OCI-LY1 (cell line): ENCODE data around the gene SMARCC1.

ENCODE experiments used
- H2AFZ ChIP-seq: fragments of 200-600 bp; sonication (generic), shearing (Covaris generic); 2 replicates; pipeline ENCODE4 v1.6.0; 2014; ENCODE audit warnings: antibody characterized with exemption, mild to moderate bottlenecking, low read length
- H3F3A ChIP-seq: fragments of 200-600 bp; sonication (generic), shearing (Covaris generic); 2 replicates; pipeline ENCODE4 v1.6.0; 2014; ENCODE audit warnings: mild to moderate bottlenecking, antibody characterized with exemption, low read length, moderate library complexity; ENCODE audit not compliant: insufficient read depth
- H3K27ac ChIP-seq: fragments of 200-600 bp; sonication (generic); 2 replicates; pipeline ENCODE4 v1.5.1; 2014; ENCODE audit warnings: low read length, mixed run types, mild to moderate bottlenecking, low read depth; ENCODE audit not compliant: poor library complexity, severe bottlenecking
- H3K27me3 ChIP-seq: fragments of 200-600 bp; sonication (generic); 2 replicates; pipeline ENCODE4 v1.6.0; 2014; ENCODE audit warnings: antibody characterized with exemption, mild to moderate bottlenecking, low read length, moderate library complexity; ENCODE audit not compliant: insufficient read depth
- H3K36me3 ChIP-seq: fragments of 200-600 bp; sonication (generic); 2 replicates; pipeline ENCODE4 v1.6.1; 2014; ENCODE audit warnings: mild to moderate bottlenecking, antibody characterized with exemption, low read length, moderate library complexity, mixed read lengths; ENCODE audit not compliant: insufficient read depth
- H3K4me1 ChIP-seq: fragments of 200-600 bp; sonication (generic); 2 replicates; pipeline ENCODE4 v1.5.1; 2014; ENCODE audit warnings: mild to moderate bottlenecking, low read length, moderate library complexity; ENCODE audit not compliant: insufficient read depth, severe bottlenecking
- H3K4me2 ChIP-seq: fragments of 200-600 bp; sonication (generic), shearing (Covaris generic); 2 replicates; pipeline ENCODE4 v1.6.1; 2014; ENCODE audit warnings: low read length
- H3K4me3 ChIP-seq: fragments of 200-600 bp; sonication (generic); 2 replicates; pipeline ENCODE4 v1.5.1; 2014; ENCODE audit warnings: low read length, low read depth, mild to moderate bottlenecking, mixed read lengths; ENCODE audit not compliant: poor library complexity, severe bottlenecking
- H3K79me2 ChIP-seq: fragments of 200-600 bp; shearing (Covaris generic); 2 replicates; pipeline ENCODE4 v1.6.1; 2016; ENCODE audit warnings: mixed run types, low read length, mixed read lengths; ENCODE audit not compliant: insufficient read depth
- H3K9ac ChIP-seq: fragments of 200-600 bp; sonication (generic), shearing (Covaris generic); 2 replicates; pipeline ENCODE4 v1.6.1; 2014; ENCODE audit warnings: mild to moderate bottlenecking, low read length, mixed read lengths
- H3K9me2 ChIP-seq: fragments of 200-600 bp; sonication (generic), shearing (Covaris generic); 2 replicates; pipeline ENCODE4 v1.6.1; 2014; ENCODE audit warnings: low read depth, mild to moderate bottlenecking, low read length, mixed read lengths
- H3K9me3 ChIP-seq: fragments of 200-600 bp; shearing (Covaris generic); 2 replicates; pipeline ENCODE4 v1.6.1; 2014; ENCODE audit warnings: low read length, mixed read lengths
- H4K20me1 ChIP-seq: fragments of 200-600 bp; sonication (generic), shearing (Covaris generic); 2 replicates; pipeline ENCODE4 v1.6.0; 2016; ENCODE audit warnings: mild to moderate bottlenecking, low read length; ENCODE audit not compliant: insufficient read depth
- CTCF ChIP-seq: fragments of 200-600 bp; sonication (generic), shearing (Covaris generic); IDR thresholded peaks from 2 replicates; pipeline ENCODE4 v1.5.1; 2017; ENCODE audit warnings: mild to moderate bottlenecking, antibody characterized with exemption, low read length, moderate library complexity, mixed read lengths
- EZH2 ChIP-seq: fragments of 200-600 bp; sonication (generic), shearing (Covaris generic); IDR thresholded peaks from 2 replicates; pipeline ENCODE4 v1.8.0; 2017; ENCODE audit warnings: borderline replicate concordance, mixed run types, mild to moderate bottlenecking, antibody characterized with exemption, low read length, moderate library complexity, mixed read lengths

SMARCC1 gene

DNA sequence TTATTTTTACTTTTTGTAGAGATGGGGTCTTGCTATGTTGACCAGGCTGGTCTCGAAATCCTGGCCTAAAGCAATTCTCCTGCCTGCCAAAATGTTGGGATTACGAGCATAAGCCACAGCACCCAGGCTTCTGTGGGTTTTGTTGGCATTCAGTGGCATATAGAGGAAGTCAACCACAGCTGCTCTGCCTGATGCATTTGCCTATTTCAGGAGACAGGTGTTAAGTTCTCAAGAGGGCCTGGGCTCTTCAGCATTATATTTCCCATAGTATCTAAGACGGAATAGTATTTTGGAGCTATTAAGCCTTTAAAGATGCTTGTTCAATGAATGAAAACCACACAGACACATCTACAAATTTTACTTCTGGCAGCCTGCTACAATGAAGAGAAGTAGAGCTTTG, 129.6 kb downstream of the SMARCC1 start:
- Histone ChIP-seq H3K27me3 (no peaks in the 10 kb centered on the region), H3K4me3 (no peak overlapping the region), H3F3A (no peaks in the 10 kb centered on the region), H3K36me3 (peaks cover 78% of the 10 kb centered on the region), H3K9me2 (no peaks in the 10 kb centered on the region), H4K20me1 (no peaks in the 10 kb centered on the region), H3K27ac (no peak overlapping the region), H3K4me1 (peaks cover 5% of the 10 kb centered on the region), H3K9me3 (no peaks in the 10 kb centered on the region), H3K79me2 (0 out of 2 replicates have a peak, but pooled peaks cover 4% of the 10 kb centered on the region), H3K4me2 (no peak overlapping the region), H3K9ac (no peak overlapping the region), H2AFZ (no peak overlapping the region)
- TF ChIP-seq CTCF (no peak), EZH2 (no peak)

DNA sequence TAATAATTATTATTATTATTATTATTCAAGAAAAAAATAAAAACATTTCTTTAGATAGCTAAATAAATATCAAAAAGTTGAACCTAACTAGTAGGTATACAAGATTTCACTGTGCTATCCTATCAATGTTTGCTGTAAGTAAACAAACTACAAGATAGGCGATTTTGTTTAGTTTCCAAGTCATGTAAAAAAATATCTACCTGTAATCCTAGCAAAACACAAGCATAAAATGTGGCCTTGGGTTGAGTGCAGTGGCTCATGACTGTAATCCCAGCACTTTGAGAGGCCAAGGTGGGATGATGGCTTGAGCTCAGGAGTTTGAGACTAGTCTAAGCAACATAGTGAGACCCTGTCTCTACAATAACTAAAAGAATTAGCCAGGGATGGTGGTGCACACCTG, 131.4 kb downstream of the SMARCC1 start:
- no peak for TF ChIP-seq EZH2
- no peak for TF ChIP-seq CTCF
- peaks cover 5% of the 10 kb centered on the region for H3K4me1 ChIP-seq
- no peak overlapping the region for H3K4me2 ChIP-seq
- H3K79me2 ChIP-seq = no peaks in the 10 kb centered on the region
- H3F3A ChIP-seq = no peaks in the 10 kb centered on the region
- no peak overlapping the region for H3K4me3 ChIP-seq
- no peaks in the 10 kb centered on the region for H3K27me3 ChIP-seq
- H4K20me1 ChIP-seq = no peaks in the 10 kb centered on the region
- no peaks in the 10 kb centered on the region for H3K9me2 ChIP-seq
- H3K36me3 ChIP-seq = peaks cover 71% of the 10 kb centered on the region
- no peaks in the 10 kb centered on the region for H3K9me3 ChIP-seq
- H2AFZ ChIP-seq = no peak overlapping the region
- no peak overlapping the region for H3K27ac ChIP-seq
- no peak overlapping the region for H3K9ac ChIP-seq

DNA sequence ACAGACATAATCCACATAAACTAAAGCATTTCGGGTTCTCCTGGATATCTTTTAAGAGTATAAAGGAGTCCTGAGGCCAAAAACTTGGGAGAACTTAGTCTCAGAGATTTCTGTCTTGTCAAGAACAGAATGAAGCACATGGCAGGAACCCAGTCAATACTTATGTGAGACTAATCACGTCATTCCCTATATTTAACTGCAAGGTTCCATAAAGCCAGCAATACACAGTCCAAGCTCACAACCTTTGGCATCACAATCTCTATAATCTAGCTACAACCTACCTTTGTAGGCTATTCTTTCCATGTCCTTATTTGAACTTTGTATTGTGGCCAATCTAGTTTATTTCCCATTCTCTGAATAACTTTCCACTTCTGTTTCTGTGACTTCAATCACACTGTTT, 134.1 kb downstream of the SMARCC1 start:
- no peak for TF ChIP-seq CTCF

More for the DNA sequence above, 134.1 kb downstream of the SMARCC1 start:
- no peaks in the 10 kb centered on the region for H3F3A ChIP-seq
- no peak overlapping the region for H3K4me3 ChIP-seq
- H3K36me3 ChIP-seq = peaks cover 56% of the 10 kb centered on the region
- no peaks in the 10 kb centered on the region for H3K9me2 ChIP-seq
- no peaks in the 10 kb centered on the region for H3K27me3 ChIP-seq
- H2AFZ ChIP-seq = no peak overlapping the region
- no peak overlapping the region for H3K4me2 ChIP-seq
- H3K9me3 ChIP-seq = no peaks in the 10 kb centered on the region
- H3K4me1 ChIP-seq = peaks cover 4% of the 10 kb centered on the region
- no peaks in the 10 kb centered on the region for H4K20me1 ChIP-seq
- H3K27ac ChIP-seq = no peak overlapping the region
- H3K9ac ChIP-seq = no peak overlapping the region
- H3K79me2 ChIP-seq = no peaks in the 10 kb centered on the region
